ENCODE results near the gene SDCCAG8. TPM values are rescaled to one million over a fixed set of nuclear protein-coding genes. Genes with fewer than 3 reads are reported as not detected.

The SDCCAG8 gene
- total RNA-seq, 2 donors from 2014 or later, result 29.0 to 34.5 TPM

DNA sequence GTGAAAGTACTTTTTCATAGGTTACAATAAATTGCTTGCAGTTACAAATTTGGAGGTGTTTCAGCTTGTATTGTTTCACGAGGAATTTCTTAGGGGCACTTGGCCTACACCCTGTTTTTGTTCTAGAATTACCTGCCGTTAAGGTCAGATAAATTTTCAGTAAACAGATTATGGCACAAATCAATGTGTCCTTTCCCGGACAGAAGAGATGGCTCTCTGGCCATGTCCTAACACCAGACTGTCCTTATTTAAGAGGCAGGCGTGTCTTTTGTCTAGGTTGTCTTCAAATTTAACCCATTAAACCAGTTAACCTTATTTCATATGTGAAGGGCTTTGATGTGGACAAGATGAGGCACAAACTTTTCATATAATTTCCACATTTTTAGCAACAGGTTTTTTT lies 243.4 kb downstream of the SDCCAG8 start:
- H3K4me1 ChIP-seq, result peaks cover 0 to 12% of the 10 kb centered on the region in 2 donors
- H3K9me3 ChIP-seq, result no peaks in the 10 kb centered on the region
- TF ChIP-seq, protein P1, sequence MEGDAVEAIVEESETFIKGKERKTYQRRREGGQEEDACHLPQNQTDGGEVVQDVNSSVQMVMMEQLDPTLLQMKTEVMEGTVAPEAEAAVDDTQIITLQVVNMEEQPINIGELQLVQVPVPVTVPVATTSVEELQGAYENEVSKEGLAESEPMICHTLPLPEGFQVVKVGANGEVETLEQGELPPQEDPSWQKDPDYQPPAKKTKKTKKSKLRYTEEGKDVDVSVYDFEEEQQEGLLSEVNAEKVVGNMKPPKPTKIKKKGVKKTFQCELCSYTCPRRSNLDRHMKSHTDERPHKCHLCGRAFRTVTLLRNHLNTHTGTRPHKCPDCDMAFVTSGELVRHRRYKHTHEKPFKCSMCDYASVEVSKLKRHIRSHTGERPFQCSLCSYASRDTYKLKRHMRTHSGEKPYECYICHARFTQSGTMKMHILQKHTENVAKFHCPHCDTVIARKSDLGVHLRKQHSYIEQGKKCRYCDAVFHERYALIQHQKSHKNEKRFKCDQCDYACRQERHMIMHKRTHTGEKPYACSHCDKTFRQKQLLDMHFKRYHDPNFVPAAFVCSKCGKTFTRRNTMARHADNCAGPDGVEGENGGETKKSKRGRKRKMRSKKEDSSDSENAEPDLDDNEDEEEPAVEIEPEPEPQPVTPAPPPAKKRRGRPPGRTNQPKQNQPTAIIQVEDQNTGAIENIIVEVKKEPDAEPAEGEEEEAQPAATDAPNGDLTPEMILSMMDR (IDR thresholded peaks at IDR 0.05), result no peak
- no peak overlapping the region for H3K27ac ChIP-seq
- no peak overlapping the region for H3K4me3 ChIP-seq
- DNase-seq (ENCODE audit: low spot score), result no peak
- H3K27me3 ChIP-seq, result no peaks in the 10 kb centered on the region
- peaks cover 2% of the 10 kb centered on the region for H3K36me3 ChIP-seq

DNA sequence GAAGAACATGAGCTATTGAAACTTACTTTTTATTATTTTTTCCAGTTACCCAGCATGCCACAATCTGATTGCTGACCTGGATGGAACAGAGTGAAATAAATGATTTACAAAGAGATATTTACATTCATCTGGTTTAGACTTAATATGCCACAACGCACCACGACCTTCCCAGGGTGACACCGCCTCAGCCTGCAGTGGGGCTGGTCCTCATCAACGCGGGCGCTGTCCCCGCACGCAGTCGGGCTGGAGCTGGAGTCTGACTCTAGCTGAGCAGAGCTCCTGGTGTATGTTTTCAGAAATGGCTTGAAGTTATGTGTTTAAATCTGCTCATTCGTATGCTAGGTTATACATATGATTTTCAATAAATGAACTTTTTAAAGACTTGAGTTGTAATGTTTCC lies 243.9 kb downstream of the SDCCAG8 start:
- Histone ChIP-seq H3K27me3 (no peaks in the 10 kb centered on the region), H3K36me3 (peaks cover 6% of the 10 kb centered on the region), H3K4me3 (no peak overlapping the region), H3K4me1 (peaks cover 0 to 12% of the 10 kb centered on the region in 2 donors), H3K27ac (no peak overlapping the region), H3K9me3 (no peaks in the 10 kb centered on the region)
- TF ChIP-seq, protein P1 (IDR thresholded peaks at IDR 0.05), result no peak
- no peak for DNase-seq (ENCODE audit: low spot score)

DNA sequence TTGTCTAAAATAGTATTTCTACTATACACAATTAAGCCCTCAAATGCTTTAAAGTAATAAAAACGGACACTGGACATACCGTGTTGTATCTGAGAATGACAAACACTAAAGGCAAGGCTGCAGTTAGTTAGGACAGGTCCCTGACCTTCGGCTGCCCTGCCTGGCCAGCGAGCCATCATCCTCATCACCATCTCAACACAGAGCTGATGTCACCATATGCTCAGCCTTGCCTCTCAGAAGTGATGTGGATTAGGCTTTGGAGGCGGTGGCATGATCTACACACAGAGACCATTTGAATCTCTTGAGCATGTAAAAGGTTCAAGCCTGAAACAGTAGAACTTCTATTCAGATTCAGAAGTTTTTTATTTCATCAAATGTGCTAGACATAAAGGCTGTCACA lies 244.7 kb downstream of the SDCCAG8 start:
- no peak for DNase-seq (ENCODE audit: low spot score)
- H3K36me3 ChIP-seq, result peaks cover 8% of the 10 kb centered on the region
- H3K4me3 ChIP-seq, result no peak overlapping the region
- H3K27me3 ChIP-seq, result no peaks in the 10 kb centered on the region
- no peaks in the 10 kb centered on the region for H3K9me3 ChIP-seq
- H3K27ac ChIP-seq, result peak overlapping the region in 1 of 2 donors; percentile 17
- H3K4me1 ChIP-seq, result peaks cover 0 to 10% of the 10 kb centered on the region in 2 donors
- TF ChIP-seq, protein P1 (IDR thresholded peaks at IDR 0.05), result no peak

DNA sequence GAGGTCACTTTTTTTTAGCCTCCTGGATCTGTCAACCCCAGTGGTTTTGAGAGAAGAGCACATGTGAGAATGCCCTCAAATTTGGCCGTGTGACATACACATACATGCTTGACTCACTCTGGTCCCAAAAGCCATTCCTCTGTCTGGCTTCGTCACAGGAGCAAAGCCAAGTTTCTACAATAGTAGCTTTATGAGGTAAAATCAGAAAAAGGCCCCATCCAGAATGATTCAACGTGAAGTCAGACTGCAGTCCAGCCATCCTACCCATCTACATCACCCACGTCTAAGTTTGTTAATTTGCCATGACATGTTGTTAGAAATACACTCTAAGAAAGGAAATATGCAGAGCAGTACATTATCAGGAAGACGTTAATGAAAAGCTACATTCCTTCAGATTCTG lies 245.2 kb downstream of the SDCCAG8 start:
- Histone ChIP-seq H3K9me3 (no peaks in the 10 kb centered on the region), H3K27ac (no peak overlapping the region), H3K4me3 (no peak overlapping the region), H3K4me1 (peaks cover 0 to 6% of the 10 kb centered on the region in 2 donors), H3K36me3 (peaks cover 8% of the 10 kb centered on the region), H3K27me3 (no peaks in the 10 kb centered on the region)
- DNase-seq (ENCODE audit: low spot score), result no peak
- TF ChIP-seq, protein P1 (IDR thresholded peaks at IDR 0.05), result no peak

DNA sequence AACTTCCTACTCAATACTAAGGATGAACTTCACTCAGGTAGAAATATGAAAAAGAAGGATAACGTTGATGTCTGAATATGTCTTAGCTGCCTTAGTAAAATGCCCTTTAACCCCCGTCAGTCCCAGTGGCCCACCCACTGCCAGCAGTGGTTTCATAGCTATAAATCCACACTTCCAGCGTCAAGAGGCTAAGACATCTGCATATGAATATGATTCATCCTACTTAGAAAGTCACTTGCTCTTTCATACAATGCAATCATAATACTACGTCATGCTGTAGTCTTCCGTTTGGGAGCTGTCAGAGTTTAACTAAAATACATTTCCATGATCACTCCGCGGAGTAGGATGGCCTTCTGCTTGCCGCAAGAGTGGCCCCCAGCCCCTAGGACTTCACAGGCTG lies 247.3 kb downstream of the SDCCAG8 start:
- Histone ChIP-seq H3K27ac (no peak overlapping the region), H3K4me3 (no peak overlapping the region), H3K36me3 (peaks cover 8% of the 10 kb centered on the region), H3K27me3 (no peaks in the 10 kb centered on the region), H3K9me3 (no peaks in the 10 kb centered on the region), H3K4me1 (no peaks in the 10 kb centered on the region)
- DNase-seq (ENCODE audit: low spot score), result no peak
- TF ChIP-seq, protein P1 (IDR thresholded peaks at IDR 0.05), result no peak

DNA sequence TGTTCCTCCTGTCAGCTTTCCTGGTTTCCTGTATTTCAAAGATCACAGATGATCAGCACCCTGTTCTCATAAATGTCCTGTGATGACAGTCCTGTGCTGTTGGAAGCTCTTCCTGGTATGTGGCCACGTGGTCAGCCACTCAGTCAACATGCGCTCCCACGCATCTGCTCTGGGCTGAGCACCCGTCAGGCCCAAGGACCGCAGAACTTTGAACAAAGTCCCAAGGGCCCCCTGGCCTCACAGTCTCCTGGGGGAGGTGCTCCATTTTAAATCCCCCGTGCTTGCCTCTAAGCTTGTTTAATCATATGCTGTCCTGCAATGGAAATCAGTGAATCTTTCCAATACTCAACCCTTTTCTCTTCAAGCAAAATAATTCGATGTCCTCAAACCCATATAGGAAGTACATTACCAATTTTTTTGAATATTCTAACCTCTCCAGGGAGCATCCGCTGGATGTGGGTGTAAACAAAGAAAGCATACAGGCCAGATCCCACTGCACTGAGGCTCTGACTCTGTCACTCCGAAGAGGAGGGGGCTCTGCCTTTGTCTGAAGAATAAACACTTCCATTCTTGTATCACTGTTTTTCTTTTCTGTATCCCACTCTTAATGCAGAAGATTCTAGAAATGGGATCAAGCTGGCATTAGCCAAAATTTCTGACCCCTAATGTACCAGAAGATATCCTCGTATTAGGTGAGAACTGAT lies 250.3 kb downstream of the SDCCAG8 start:
- peaks cover 18% of the 10 kb centered on the region for H3K36me3 ChIP-seq
- no peak overlapping the region for H3K27ac ChIP-seq
- DNase-seq (ENCODE audit: low spot score), result no peak
- no peak overlapping the region for H3K4me3 ChIP-seq
- H3K27me3 ChIP-seq, result no peaks in the 10 kb centered on the region
- no peaks in the 10 kb centered on the region for H3K9me3 ChIP-seq
- TF ChIP-seq, protein P1 (IDR thresholded peaks at IDR 0.05), result no peak
- H3K4me1 ChIP-seq, result no peaks in the 10 kb centered on the region
